ENCODE data around the gene ITGAX.
"Not testable (repeated sequence)": the region's sequence is repeated elsewhere in the genome, so short reads cannot be mapped to it uniquely, and the experiment has no call there.

The ITGAX gene

GRCh38 chr16:31412750-31413149 is 57.8 kb downstream of the ITGAX start:
- DNase-seq = no peak

GRCh38 chr16:31413381-31413780 is 58.4 kb downstream of the ITGAX start:
- no peak for DNase-seq

GRCh38 chr16:31413943-31414342 is 59.0 kb downstream of the ITGAX start:
- no peak for DNase-seq

GRCh38 chr16:31414706-31415105 is 59.7 kb downstream of the ITGAX start:
- no peak for DNase-seq

GRCh38 chr16:31416371-31416770 is 61.4 kb downstream of the ITGAX start:
- DNase-seq = no peak

- not testable (repeated sequence) for DNase-seq
Measured at GRCh38 chr16:31417036-31417435, 62.1 kb downstream of the ITGAX start.

GRCh38 chr16:31417916-31418315 is 62.9 kb downstream of the ITGAX start:
- no peak for DNase-seq

- no peak for DNase-seq
Measured at GRCh38 chr16:31420037-31420436, 65.1 kb downstream of the ITGAX start.

- no peak for DNase-seq
Measured at GRCh38 chr16:31421587-31421986, 66.6 kb downstream of the ITGAX start.

GRCh38 chr16:31423241-31423640 is 68.3 kb downstream of the ITGAX start:
- no peak for DNase-seq

- no peak for DNase-seq
Measured at GRCh38 chr16:31423801-31424200, 68.8 kb downstream of the ITGAX start.

GRCh38 chr16:31427441-31428278 is 72.7 kb downstream of the ITGAX start:
- DNase-seq = no peak

GRCh38 chr16:31428279-31428597 is 73.3 kb downstream of the ITGAX start, which contains the start of gene COX6A2:
Gene COX6A2 (minus strand): TSS chr16:31428360. CDS start chr16:31428325, 35 bp downstream.
- no peak for DNase-seq

GRCh38 chr16:31428638-31429247 is 73.8 kb downstream of the ITGAX start:
- DNase-seq = no peak

- DNase-seq = no peak
Measured at GRCh38 chr16:31429314-31429713, 74.3 kb downstream of the ITGAX start.

GRCh38 chr16:31429796-31430195 is 74.8 kb downstream of the ITGAX start:
- DNase-seq = no peak

- no peak for DNase-seq
Measured at GRCh38 chr16:31430380-31431052, 75.5 kb downstream of the ITGAX start.

Measured in NCI-H187 treated with DMSO at 0.1 percent for 48 hours (cell line).